Central memory CD8-positive, alpha-beta T cell (primary cell): ENCODE data around the gene MMD2.
"Not testable (repeated sequence)": the region's sequence is repeated elsewhere in the genome, so short reads cannot be mapped to it uniquely, and the experiment has no call there.

Source experiments
- ATAC-seq: fragments of 150-1000 bp; cut with Tn5 transposase; replicated peaks from 2 replicates; pipeline ENCODE4 v1.10.0; 2022; ENCODE audit warnings: mild to moderate bottlenecking, moderate FRiP score, moderate number of reproducible peaks; ENCODE audit not compliant: poor library complexity, severe bottlenecking; ENCODE audit errors: extremely low read depth
- DNase-seq, 2 donors: peaks; one replicate each; pipeline ENCODE4 v3.0.0; 2021; ENCODE audit warnings: low spot score in 2 of 2
- H3K27ac Mint-ChIP-seq: one replicate; pipeline ENCODE4 v1.8.0; 2022; ENCODE audit warnings: low read depth, mild to moderate bottlenecking, moderate library complexity, mixed read lengths
- H3K27me3 Mint-ChIP-seq: one replicate; pipeline ENCODE4 v1.8.0; 2022; ENCODE audit warnings: mixed read lengths
- H3K36me3 Mint-ChIP-seq: one replicate; pipeline ENCODE4 v1.8.0; 2022; ENCODE audit warnings: mild to moderate bottlenecking, moderate library complexity, mixed read lengths; ENCODE audit not compliant: insufficient read depth
- H3K4me1 Mint-ChIP-seq: one replicate; pipeline ENCODE4 v1.8.0; 2022; ENCODE audit warnings: mixed read lengths
- H3K4me3 Mint-ChIP-seq: one replicate; pipeline ENCODE4 v1.8.0; 2022; ENCODE audit warnings: mild to moderate bottlenecking, moderate library complexity, mixed read lengths
- H3K9me3 Mint-ChIP-seq: one replicate; pipeline ENCODE4 v1.8.0; 2022; ENCODE audit warnings: mixed read lengths

Gene MMD2

GRCh38 chr7:4911111-4911828 is 47.7 kb downstream of the MMD2 start:
- no peak for DNase-seq
- H3K4me3 Mint-ChIP-seq: no peak overlapping the region
- H3K27me3 Mint-ChIP-seq: peaks cover 15% of the 10 kb centered on the region
- H3K36me3 Mint-ChIP-seq: no peaks in the 10 kb centered on the region
- ATAC-seq: no peak
- no peaks in the 10 kb centered on the region for H3K4me1 Mint-ChIP-seq
- no peak overlapping the region for H3K27ac Mint-ChIP-seq
- H3K9me3 Mint-ChIP-seq: no peaks in the 10 kb centered on the region

- Mint-ChIP-seq H3K27ac (no peak overlapping the region), H3K4me3 (no peak overlapping the region), H3K27me3 (peaks cover 48% of the 10 kb centered on the region), H3K36me3 (peaks cover 2% of the 10 kb centered on the region), H3K4me1 (no peaks in the 10 kb centered on the region), H3K9me3 (no peaks in the 10 kb centered on the region)
- DNase-seq (no peak), ATAC-seq (no peak)
These were observed 52.3 kb downstream of the MMD2 start for GRCh38 chr7:4906682-4907081.

- Mint-ChIP-seq H3K4me3 (no peak overlapping the region), H3K9me3 (no peaks in the 10 kb centered on the region), H3K27me3 (peaks cover 46% of the 10 kb centered on the region), H3K27ac (no peak overlapping the region), H3K36me3 (peaks cover 2% of the 10 kb centered on the region), H3K4me1 (no peaks in the 10 kb centered on the region)
- ATAC-seq (no peak), DNase-seq (no peak)
These were observed 53.8 kb downstream of the MMD2 start for GRCh38 chr7:4905171-4905570.

- peaks cover 2% of the 10 kb centered on the region for H3K36me3 Mint-ChIP-seq
- DNase-seq (no peak), ATAC-seq (no peak)
- H3K9me3 Mint-ChIP-seq: no peaks in the 10 kb centered on the region
- no peak overlapping the region for H3K4me3 Mint-ChIP-seq
- H3K4me1 Mint-ChIP-seq: no peaks in the 10 kb centered on the region
- no peak overlapping the region for H3K27ac Mint-ChIP-seq
- peaks cover 49% of the 10 kb centered on the region for H3K27me3 Mint-ChIP-seq
These were observed 54.6 kb downstream of the MMD2 start for GRCh38 chr7:4904346-4904745.

GRCh38 chr7:4895766-4896165 is 63.2 kb downstream of the MMD2 start:
- H3K36me3 Mint-ChIP-seq: no peaks in the 10 kb centered on the region
- H3K4me1 Mint-ChIP-seq: no peaks in the 10 kb centered on the region
- peaks cover 12% of the 10 kb centered on the region for H3K27me3 Mint-ChIP-seq
- DNase-seq: no peak
- no peak overlapping the region for H3K4me3 Mint-ChIP-seq
- no peak overlapping the region for H3K27ac Mint-ChIP-seq
- ATAC-seq: no peak
- no peaks in the 10 kb centered on the region for H3K9me3 Mint-ChIP-seq

GRCh38 chr7:4894482-4894881 is 64.5 kb downstream of the MMD2 start:
- Mint-ChIP-seq H3K9me3 (no peaks in the 10 kb centered on the region), H3K4me3 (no peak overlapping the region), H3K36me3 (no peaks in the 10 kb centered on the region), H3K4me1 (no peaks in the 10 kb centered on the region), H3K27me3 (peaks cover 7% of the 10 kb centered on the region), H3K27ac (no peak overlapping the region)
- no peak for DNase-seq
- no peak for ATAC-seq

- no peaks in the 10 kb centered on the region for H3K4me1 Mint-ChIP-seq
- H3K36me3 Mint-ChIP-seq: no peaks in the 10 kb centered on the region
- H3K4me3 Mint-ChIP-seq: no peak overlapping the region
- DNase-seq (no peak), ATAC-seq (no peak)
- H3K27ac Mint-ChIP-seq: no peak overlapping the region
- peaks cover 12% of the 10 kb centered on the region for H3K27me3 Mint-ChIP-seq
- no peaks in the 10 kb centered on the region for H3K9me3 Mint-ChIP-seq
These were observed 65.0 kb downstream of the MMD2 start for GRCh38 chr7:4893929-4894475.

- H3K4me1 Mint-ChIP-seq, ATAC-seq, DNase-seq, H3K4me3 Mint-ChIP-seq, H3K27ac Mint-ChIP-seq, H3K36me3 Mint-ChIP-seq, H3K9me3 Mint-ChIP-seq: not testable (repeated sequence)
- peaks cover 17% of the 10 kb centered on the region for H3K27me3 Mint-ChIP-seq
These were observed 65.8 kb downstream of the MMD2 start for GRCh38 chr7:4893188-4893587.

GRCh38 chr7:4891522-4891921 is 67.5 kb downstream of the MMD2 start:
- H3K4me3 Mint-ChIP-seq, H3K4me1 Mint-ChIP-seq, ATAC-seq, DNase-seq, H3K27ac Mint-ChIP-seq, H3K9me3 Mint-ChIP-seq, H3K36me3 Mint-ChIP-seq: not testable (repeated sequence)
- peaks cover 29% of the 10 kb centered on the region for H3K27me3 Mint-ChIP-seq

GRCh38 chr7:4889682-4890081 is 69.3 kb downstream of the MMD2 start:
- ATAC-seq (no peak), DNase-seq (no peak)
- Mint-ChIP-seq H3K36me3 (peaks cover 2% of the 10 kb centered on the region), H3K4me1 (no peaks in the 10 kb centered on the region), H3K4me3 (no peak overlapping the region), H3K27ac (no peak overlapping the region), H3K9me3 (no peaks in the 10 kb centered on the region), H3K27me3 (peaks cover 29% of the 10 kb centered on the region)

- Mint-ChIP-seq H3K36me3 (peaks cover 3% of the 10 kb centered on the region), H3K4me1 (no peaks in the 10 kb centered on the region), H3K4me3 (no peak overlapping the region), H3K27ac (no peak overlapping the region), H3K9me3 (no peaks in the 10 kb centered on the region), H3K27me3 (peaks cover 29% of the 10 kb centered on the region)
- DNase-seq: no peak
- ATAC-seq: no peak
These were observed 70.8 kb downstream of the MMD2 start for GRCh38 chr7:4888161-4888560.

GRCh38 chr7:4886671-4887070 is 72.3 kb downstream of the MMD2 start:
- ATAC-seq (no peak), DNase-seq (no peak)
- H3K36me3 Mint-ChIP-seq: peaks cover 3% of the 10 kb centered on the region
- peaks cover 10% of the 10 kb centered on the region for H3K4me1 Mint-ChIP-seq
- H3K4me3 Mint-ChIP-seq: no peak overlapping the region
- H3K27ac Mint-ChIP-seq: no peak overlapping the region
- H3K27me3 Mint-ChIP-seq: peaks cover 40% of the 10 kb centered on the region
- no peaks in the 10 kb centered on the region for H3K9me3 Mint-ChIP-seq

- Mint-ChIP-seq H3K36me3 (peaks cover 3% of the 10 kb centered on the region), H3K4me1 (peaks cover 10% of the 10 kb centered on the region), H3K27me3 (peaks cover 46% of the 10 kb centered on the region), H3K27ac (no peak overlapping the region), H3K9me3 (no peaks in the 10 kb centered on the region), H3K4me3 (no peak overlapping the region)
- ATAC-seq: no peak
- no peak for DNase-seq
These were observed 73.6 kb downstream of the MMD2 start for GRCh38 chr7:4885317-4885807.
